GM19438 (cell line): ENCODE data around the gene BTN1A1.
"Not testable (repeated sequence)": the region's sequence is repeated elsewhere in the genome, so short reads cannot be mapped to it uniquely, and the experiment has no call there.

Experiments
- ATAC-seq: cut with Tn5 transposase; IDR thresholded peaks from one replicate; pipeline ENCODE4 v1.9.1; 2021; ENCODE audit warnings: low read depth; ENCODE audit not compliant: unreplicated experiment

Gene BTN1A1

GRCh38 chr6:26500102-26500501 is at the start of gene BTN1A1:
BTN1A1 (plus strand) TSS chr6:26500303; CDS start chr6:26501287, 984 bp downstream.
- ATAC-seq: no peak

DNA sequence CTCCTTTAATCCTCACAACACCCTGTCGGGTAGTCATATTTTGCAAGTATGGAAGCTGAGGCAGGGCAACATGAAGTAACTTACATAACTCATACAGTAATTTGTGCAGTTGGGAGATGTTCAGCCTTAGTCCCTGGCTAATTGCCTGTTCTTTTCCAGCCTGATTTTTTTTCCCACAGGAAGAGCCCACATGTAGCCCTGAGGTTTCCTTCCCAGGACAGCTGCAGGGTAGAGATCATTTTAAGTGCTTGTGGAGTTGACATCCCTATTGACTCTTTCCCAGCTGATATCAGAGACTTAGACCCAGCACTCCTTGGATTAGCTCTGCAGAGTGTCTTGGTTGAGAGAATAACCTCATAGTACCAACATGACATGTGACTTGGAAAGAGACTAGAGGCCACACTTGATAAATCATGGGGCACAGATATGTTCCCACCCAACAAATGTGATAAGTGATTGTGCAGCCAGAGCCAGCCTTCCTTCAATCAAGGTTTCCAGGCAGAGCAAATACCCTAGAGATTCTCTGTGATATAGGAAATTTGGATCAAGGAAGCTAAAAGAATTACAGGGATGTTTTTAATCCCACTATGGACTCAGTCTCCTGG is 47.4 kb upstream of the BTN1A1 start:
- ATAC-seq: no peak

- ATAC-seq: no peak
Observed at GRCh38 chr6:26454631-26455030, 45.5 kb upstream of the BTN1A1 start.

DNA sequence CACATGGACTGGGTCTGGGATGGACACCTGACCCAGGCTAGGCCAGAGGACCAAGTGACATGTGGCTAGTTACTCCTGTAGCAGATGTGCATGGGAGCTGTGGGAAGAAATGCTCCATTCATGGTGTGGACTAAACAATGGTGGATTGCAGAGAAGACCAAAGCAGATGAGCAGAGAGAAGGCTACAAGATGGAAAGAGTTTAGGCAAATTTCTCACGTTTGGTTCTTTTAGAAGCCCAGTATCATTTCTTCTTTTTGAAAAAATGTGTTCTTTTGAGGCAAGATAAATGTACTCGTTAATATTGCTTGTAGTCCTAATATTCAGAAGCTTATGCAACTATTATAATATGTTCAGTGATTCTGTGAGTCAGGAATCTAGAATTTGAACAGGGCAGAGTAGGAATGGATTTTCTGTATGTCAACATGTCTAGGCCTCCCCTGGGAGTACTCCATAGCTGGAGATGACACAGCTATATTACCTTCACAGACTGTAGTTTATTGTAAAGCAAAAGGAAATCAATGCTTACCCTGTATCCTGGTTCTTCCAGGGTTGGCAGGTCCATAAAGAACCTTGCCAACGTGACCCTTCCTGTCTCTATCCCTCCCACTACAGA is 44.6 kb upstream of the BTN1A1 start:
- no peak for ATAC-seq

- ATAC-seq: peak; percentile 21
Observed at GRCh38 chr6:26457264-26457805, 42.8 kb upstream of the BTN1A1 start.

GRCh38 chr6:26457806-26458688 is 42.1 kb upstream of the BTN1A1 start, which contains the start of gene BTN2A1:
BTN2A1 (plus strand) TSS chr6:26457955; CDS start chr6:26458637, 682 bp downstream.
- peak; percentile 96 for ATAC-seq

DNA sequence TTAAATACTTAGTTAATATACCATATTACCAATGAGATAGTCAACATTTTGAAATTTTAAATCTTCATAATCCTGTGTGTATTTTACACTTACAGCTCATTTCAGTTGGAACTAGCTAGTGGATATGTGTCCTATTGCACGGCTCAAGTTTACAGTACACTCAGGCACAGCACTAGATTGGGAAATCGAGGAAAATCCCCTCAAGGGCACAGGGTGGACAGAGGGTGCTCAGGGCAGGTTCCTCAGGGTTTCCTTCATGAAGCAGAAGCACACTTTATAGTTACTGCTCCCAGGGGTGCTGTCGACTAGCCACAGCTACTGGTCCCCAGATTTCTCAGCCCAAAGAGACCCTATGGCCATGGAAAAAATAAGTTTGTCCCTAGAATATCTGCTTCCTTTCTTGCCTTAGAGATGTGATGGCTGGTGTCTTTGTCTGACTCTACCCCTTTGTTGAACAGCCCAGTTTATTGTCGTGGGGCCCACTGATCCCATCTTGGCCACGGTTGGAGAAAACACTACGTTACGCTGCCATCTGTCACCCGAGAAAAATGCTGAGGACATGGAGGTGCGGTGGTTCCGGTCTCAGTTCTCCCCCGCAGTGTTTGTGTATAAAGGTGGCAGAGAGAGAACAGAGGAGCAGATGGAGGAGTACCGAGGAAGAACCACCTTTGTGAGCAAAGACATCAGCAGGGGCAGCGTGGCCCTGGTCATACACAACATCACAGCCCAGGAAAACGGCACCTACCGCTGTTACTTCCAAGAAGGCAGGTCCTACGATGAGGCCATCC is 40.9 kb upstream of the BTN1A1 start:
- ATAC-seq: no peak

GRCh38 chr6:26461353-26461752 is 38.8 kb upstream of the BTN1A1 start:
- not testable (repeated sequence) for ATAC-seq

DNA sequence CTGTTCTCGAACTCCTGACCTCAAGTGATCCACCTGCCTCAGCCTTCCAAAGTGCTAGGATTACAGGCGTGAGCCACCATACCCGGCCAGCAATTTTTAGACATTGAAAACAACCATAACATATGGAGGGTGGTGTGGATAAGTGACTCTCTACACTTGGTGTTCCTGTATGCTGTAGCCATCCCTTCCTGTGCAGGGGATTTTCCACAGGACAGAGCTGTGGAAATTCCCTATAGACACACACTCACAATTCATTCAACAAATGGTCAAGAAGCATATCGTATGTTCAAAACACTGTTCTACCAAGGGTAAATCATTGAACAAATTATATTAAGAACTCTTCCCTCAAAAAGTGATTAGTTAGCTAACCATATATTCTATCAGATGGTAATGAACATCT is 36.1 kb upstream of the BTN1A1 start:
- ATAC-seq: no peak

- ATAC-seq: no peak
Observed at GRCh38 chr6:26464416-26465131, 35.5 kb upstream of the BTN1A1 start.

DNA sequence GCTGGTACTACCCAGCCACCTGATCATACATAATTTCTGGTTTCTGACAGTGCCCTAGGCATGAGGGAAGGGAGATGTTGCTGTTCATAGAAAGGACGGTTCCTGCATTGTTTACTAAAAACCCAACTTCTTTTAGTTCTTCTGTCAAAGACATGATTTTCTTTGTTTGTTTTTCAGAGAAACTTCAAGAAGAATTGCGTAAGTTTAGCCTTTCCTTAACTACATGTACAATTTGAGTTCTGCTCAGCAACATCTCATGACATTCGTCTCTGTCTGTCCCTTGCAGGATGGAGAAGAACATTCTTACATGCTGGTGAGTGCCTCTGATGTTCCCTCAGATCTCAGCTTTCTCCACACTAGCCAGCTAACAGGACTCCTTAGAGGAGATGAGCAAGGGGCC is 34.3 kb upstream of the BTN1A1 start:
- no peak for ATAC-seq

DNA sequence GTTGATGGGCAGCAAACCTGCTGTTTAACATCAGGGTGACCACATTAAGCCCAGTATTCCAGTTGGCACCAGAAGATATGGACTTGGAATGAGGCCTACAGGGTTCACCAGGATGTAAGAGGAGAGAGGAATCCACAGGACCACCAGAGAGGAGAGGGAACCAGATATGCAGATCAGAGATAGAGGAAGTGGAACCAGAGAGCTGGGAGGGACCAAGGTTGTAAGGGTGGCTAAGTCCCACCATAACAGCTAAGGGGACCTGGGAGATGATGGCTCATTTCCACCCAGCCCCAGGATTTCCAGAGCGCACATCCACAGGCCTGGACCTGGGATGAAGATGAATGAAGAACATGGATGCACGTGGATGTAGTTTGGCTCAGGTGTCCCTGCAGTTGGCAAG is 31.3 kb upstream of the BTN1A1 start:
- no peak for ATAC-seq

DNA sequence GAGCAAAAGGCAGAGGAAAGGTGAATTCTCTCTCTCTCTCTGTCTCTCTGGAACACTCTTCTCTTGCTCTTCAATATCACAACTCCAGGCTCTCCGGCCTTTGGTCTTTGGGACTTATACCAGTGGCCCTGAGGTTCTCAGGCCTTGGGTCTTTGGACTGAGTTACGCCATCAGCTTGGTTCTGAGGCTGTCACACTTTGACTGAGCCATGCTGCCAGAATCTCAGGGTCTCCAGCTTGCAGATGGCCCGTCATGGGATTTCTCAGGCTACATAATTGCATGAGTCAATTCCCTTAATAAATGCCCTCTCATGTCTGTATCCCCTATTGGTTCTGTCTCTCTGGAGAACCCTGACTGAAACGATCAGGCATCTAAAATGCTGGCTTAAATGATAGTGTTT is 29.5 kb upstream of the BTN1A1 start:
- ATAC-seq: no peak

DNA sequence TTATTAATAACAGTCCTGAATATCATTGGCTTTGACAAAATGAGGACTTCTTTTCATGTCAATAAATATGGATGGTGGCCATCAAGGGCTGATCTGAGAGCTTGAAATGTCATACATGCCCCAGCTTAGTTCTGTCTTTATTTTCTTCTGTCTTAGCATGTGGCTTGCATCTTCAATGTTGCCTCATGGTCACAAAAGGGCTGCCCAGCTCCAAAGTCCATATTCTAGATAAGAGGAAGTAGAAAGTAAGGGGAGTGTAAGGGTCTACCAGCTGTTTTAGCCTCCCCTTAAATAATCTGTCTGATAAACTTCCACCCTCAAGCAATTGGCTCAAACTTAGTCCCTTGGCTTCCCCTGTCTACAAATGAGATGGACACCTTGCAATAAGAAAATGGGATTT is 28.1 kb upstream of the BTN1A1 start:
- ATAC-seq: no peak

GRCh38 chr6:26472549-26473290 is 27.4 kb upstream of the BTN1A1 start:
- no peak for ATAC-seq

DNA sequence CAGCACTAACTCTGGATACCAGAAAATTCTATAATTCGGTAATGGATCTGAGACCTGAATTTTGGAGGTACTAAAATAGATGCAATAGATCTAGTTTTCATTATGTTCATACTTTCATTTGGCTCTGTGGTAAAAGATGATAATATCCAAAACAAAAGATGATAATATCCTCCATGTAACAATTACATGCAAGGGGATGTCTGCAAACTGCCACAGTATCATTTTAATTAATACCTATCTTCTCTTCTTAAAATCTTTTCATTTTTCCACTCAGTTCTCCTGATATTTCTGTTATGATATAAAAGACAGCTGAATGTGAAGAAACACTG is 26.7 kb upstream of the BTN1A1 start:
- no peak for ATAC-seq

DNA sequence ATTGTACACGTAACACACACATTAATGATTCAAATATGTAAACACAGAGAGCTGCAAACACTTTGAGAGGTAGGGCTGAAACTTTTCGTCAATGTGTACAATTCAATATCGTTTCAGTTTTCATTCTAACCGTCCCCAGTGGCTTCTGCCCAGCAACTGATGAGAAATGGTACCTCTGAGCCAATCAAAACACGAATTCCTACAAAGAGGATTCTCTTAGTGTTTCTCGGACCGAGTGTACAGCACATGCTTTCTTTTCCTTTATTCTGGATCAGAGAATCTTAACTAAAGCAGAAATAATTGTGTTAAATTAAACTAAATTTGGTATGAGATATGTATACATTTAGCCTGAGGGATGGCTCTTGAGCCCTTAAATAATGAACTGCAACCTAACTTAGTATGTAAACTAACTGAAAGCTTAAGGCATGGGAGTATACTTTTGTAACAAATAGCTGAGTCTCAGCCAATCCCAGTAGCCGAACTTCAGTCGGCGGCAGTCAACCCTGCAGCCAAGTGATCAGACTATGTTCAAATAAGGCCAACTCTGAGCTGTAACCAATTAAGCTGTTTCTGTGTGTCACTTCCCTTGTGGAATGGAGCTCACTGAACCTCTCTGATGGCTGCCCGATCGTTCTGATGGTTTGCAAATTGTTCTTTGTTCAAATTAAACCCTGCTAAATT is 26.2 kb upstream of the BTN1A1 start:
- ATAC-seq: peak; percentile 93

DNA sequence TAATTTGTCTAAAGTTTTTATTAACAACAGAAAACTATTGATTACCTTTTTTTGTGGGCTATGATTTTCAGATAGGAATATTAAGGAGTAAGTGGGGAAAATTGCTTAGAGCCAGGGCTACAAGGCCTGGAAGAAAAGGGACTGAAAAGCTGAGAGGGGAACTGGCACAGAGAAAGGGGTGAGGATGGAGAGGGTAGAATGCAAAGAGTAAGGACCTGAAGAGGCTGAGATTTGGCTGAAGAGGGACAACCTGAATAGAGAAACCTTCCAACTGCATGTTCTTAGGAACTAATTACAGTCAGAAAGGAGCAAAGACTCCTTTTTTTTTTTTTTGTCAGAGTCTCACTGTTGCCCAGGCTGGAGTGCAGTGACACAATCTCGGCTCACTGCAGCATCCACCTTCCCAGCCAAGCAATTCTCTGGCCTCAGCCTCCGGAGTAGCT is 25.6 kb upstream of the BTN1A1 start:
- no peak for ATAC-seq
